Measurements from ENCODE around the gene MEN1.

The MEN1 gene

GRCh38 chr11:64764753-64765152 lies 45.6 kb downstream of the MEN1 start:
- no peak overlapping the region for H3K4me3 ChIP-seq (ENCODE audit: low read depth, low read length)
- TF ChIP-seq CTCF (IDR thresholded peaks at IDR 0.05; ENCODE audit: low read depth, low read length, missing control alignments) = no peak
- DNase-seq (ENCODE audit: low read depth) = no peak

- no peak for TF ChIP-seq CTCF (IDR thresholded peaks at IDR 0.05; ENCODE audit: low read depth, low read length, missing control alignments)
Observed at GRCh38 chr11:64764040-64764611, 46.2 kb downstream of the MEN1 start.

GRCh38 chr11:64763526-64764039 lies 46.8 kb downstream of the MEN1 start:
- no peak overlapping the region for H3K4me3 ChIP-seq (ENCODE audit: low read depth, low read length)
- no peak for DNase-seq (ENCODE audit: low read depth)
- TF ChIP-seq CTCF (IDR thresholded peaks at IDR 0.05; ENCODE audit: low read depth, low read length, missing control alignments) = no peak

More at GRCh38 chr11:64764040-64764611, 46.2 kb downstream of the MEN1 start:
- no peak for DNase-seq (ENCODE audit: low read depth)
- no peak overlapping the region for H3K4me3 ChIP-seq (ENCODE audit: low read depth, low read length)

- no peak for DNase-seq (ENCODE audit: low read depth)
- no peak for TF ChIP-seq CTCF (IDR thresholded peaks at IDR 0.05; ENCODE audit: low read depth, low read length, missing control alignments)
- H3K4me3 ChIP-seq (ENCODE audit: low read depth, low read length) = no peak overlapping the region
Observed at GRCh38 chr11:64762674-64763525, 47.5 kb downstream of the MEN1 start.

- TF ChIP-seq CTCF (IDR thresholded peaks at IDR 0.05; ENCODE audit: low read depth, low read length, missing control alignments) = no peak
- H3K4me3 ChIP-seq (ENCODE audit: low read depth, low read length) = no peak overlapping the region
- no peak for DNase-seq (ENCODE audit: low read depth)
Observed at GRCh38 chr11:64762277-64762673, 48.1 kb downstream of the MEN1 start.

GRCh38 chr11:64760759-64761420 lies 49.5 kb downstream of the MEN1 start:
- H3K4me3 ChIP-seq (ENCODE audit: low read depth, low read length) = no peak overlapping the region
- TF ChIP-seq CTCF (IDR thresholded peaks at IDR 0.05; ENCODE audit: low read depth, low read length, missing control alignments) = no peak
- no peak for DNase-seq (ENCODE audit: low read depth)
